GM12875 (cell line): ENCODE measurements around the gene AUP1.

Experiments used
- H3K4me3 ChIP-seq: one replicate; pipeline ENCODE4 v1.5.1; 2011; ENCODE audit warnings: low read depth, low read length, control low read depth
- TF ChIP-seq, protein P1 (sequence below): IDR thresholded peaks from 2 replicates; pipeline ENCODE4 v1.5.1; 2011; ENCODE audit warnings: low read depth, mild to moderate bottlenecking, control low read depth, inconsistent platforms, low read length, moderate library complexity, borderline replicate concordance; ENCODE audit not compliant: insufficient read depth

The AUP1 gene

DNA sequence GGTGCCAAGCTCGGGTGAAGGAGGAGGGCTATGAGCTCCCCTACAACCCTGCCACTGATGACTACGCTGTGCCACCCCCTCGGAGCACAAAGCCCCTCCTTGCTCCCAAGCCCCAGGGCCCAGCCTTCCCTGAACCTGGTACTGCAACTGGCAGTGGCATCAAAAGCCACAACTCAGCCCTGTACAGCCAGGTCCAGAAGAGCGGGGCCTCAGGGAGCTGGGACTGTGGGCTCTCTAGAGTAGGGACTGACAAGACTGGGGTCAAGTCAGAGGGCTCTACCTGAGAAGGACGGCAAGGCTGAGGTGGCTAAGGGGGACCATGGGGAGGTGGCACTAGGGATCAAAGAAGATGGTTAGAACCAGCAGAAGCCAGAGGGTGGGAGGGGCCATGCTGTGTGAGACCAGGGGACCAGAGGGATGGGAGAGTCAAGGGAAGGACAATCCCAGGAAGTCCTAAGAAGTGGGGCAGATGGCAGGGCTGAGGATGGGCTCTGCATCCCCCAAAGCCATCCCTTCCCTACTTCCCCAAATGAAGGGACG is 27.4 kb upstream of the AUP1 start:
- no peak overlapping the region for H3K4me3 ChIP-seq
- TF ChIP-seq, protein P1, sequence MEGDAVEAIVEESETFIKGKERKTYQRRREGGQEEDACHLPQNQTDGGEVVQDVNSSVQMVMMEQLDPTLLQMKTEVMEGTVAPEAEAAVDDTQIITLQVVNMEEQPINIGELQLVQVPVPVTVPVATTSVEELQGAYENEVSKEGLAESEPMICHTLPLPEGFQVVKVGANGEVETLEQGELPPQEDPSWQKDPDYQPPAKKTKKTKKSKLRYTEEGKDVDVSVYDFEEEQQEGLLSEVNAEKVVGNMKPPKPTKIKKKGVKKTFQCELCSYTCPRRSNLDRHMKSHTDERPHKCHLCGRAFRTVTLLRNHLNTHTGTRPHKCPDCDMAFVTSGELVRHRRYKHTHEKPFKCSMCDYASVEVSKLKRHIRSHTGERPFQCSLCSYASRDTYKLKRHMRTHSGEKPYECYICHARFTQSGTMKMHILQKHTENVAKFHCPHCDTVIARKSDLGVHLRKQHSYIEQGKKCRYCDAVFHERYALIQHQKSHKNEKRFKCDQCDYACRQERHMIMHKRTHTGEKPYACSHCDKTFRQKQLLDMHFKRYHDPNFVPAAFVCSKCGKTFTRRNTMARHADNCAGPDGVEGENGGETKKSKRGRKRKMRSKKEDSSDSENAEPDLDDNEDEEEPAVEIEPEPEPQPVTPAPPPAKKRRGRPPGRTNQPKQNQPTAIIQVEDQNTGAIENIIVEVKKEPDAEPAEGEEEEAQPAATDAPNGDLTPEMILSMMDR: no peak

DNA sequence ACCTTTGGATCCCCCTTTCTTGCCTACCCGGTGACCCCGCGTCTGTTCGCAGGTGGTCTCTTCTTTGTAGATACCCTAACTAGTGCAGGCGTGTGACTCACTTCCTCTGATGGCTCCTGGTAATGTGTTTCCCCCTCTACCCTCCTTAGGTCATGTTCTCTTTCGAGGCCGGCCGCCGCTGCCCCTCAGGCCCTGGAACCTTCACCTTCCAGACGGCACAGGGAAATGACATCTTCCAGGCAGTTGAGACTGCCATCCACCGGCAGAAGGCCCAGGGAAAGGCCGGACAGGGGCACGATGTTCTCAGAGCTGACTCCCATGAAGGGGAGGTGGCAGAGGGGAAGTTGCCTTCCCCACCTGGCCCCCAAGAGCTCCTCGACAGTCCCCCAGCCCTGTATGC is 26.7 kb upstream of the AUP1 start:
- TF ChIP-seq, protein P1: no peak
- peak overlapping the region; percentile 98 for H3K4me3 ChIP-seq

DNA sequence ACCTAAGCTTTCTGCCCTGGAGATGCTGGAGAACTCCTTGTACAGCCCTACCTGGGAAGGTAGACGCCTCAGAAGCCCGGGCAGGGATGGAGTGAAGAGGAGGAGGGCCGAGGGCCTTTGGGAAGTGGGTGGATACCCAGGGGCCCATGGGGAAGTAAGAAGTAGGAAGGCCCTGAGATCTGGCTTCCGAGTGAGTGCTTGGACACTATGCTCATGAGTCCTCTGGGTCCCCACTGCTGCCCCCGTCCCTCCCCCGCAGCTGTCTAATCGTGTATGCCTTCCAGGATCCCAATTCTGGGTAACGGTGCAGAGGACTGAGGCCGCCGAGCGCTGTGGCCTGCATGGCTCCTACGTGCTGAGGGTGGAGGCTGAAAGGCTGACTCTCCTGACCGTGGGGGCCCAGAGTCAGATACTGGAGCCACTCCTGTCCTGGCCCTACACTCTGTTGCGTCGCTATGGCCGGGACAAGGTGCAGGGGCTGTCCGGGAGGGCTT is 26.2 kb upstream of the AUP1 start:
- TF ChIP-seq, protein P1: no peak
- H3K4me3 ChIP-seq: peak overlapping the region; percentile 98

DNA sequence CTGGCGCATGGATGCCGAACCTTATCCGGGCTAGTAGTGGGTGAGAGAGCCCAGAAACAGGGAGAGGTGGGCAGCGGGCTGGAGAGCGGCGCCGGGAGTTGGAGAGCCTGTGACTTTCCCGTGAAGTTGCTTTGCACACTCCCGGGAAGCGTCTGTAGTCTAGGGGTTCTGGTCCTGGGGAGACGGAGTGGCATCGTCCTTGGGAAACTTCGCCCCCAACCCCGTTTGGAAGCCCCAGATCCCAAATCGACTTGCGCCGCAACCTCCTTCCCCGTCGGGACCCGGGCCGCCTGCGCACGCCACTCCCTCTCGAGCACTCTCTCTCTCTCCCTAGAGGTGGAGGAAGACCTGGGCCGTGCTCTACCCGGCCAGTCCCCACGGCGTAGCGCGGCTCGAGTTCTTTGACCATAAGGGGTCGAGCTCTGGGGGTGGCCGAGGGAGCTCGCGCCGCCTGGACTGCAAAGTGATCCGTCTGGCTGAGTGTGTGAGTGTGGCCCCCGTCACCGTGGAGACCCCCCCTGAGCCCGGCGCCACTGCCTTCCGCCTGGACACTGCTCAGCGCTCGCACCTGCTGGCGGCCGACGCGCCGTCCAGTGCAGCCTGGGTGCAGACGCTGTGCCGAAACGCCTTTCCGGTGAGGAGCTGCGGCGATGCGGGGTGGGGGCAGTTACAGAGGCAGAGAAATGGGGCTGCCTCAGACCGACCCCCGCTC is 25.5 kb upstream of the AUP1 start:
- peak overlapping the region; percentile 98 for H3K4me3 ChIP-seq
- TF ChIP-seq, protein P1: no peak

DNA sequence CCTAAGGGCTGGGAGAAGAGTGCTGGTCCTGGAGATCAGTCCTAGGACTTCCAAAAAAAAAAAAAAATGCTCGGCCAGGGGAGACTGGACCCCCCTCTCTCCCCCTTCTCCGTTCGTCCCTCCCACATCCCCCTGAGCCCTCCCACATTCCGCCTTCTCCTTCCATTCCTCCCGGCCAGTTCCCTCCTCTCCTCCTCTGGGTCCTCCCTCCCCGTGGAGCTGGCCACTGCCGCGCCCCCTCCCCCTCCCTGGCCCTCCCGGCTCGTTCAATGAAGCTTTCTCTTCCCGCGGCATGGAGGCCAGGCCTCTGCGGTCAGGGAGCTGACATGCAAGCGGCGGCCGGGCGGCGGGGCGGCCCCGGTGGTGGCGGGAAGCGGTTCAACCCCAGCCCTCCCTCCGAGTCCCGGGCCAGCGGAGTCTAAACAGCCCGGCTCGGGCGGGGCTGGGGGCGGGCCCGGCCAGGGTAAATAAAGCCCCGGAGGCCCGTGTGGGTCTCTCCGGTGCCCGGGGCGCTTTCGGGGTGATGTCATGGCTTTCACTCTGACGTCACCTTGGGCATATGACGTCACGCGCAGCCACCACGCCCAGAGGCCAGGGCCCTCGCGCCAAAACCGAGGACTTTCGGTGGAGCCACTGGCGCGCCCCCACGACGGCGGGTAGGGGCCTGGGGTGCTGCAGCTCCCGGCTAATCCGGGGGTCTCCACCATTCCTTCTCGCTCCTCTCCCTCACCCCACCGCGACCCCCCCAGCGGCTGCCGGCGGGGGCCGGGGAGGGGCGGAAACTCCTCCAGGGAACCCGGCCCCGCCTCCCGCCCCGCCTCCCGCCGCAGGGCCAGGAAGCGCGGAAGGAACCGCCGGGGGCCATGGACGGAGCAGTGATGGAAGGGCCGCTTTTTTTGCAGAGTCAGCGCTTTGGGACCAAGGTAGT is 24.6 kb upstream of the AUP1 start, which contains the start of the genes DOK1 and LOXL3:
DOK1 (plus strand) TSS at position 829 of the 928 bp plus-strand sequence; CDS start at position 864, 35 bp downstream.
LOXL3 (minus strand) TSS at position 51 of the 928 bp plus-strand sequence. CDS start 1,308 bp downstream, outside the sequence.
- peak within 1 kb of the TSS; percentile 98 for H3K4me3 ChIP-seq
- TF ChIP-seq, protein P1: no peak

DNA sequence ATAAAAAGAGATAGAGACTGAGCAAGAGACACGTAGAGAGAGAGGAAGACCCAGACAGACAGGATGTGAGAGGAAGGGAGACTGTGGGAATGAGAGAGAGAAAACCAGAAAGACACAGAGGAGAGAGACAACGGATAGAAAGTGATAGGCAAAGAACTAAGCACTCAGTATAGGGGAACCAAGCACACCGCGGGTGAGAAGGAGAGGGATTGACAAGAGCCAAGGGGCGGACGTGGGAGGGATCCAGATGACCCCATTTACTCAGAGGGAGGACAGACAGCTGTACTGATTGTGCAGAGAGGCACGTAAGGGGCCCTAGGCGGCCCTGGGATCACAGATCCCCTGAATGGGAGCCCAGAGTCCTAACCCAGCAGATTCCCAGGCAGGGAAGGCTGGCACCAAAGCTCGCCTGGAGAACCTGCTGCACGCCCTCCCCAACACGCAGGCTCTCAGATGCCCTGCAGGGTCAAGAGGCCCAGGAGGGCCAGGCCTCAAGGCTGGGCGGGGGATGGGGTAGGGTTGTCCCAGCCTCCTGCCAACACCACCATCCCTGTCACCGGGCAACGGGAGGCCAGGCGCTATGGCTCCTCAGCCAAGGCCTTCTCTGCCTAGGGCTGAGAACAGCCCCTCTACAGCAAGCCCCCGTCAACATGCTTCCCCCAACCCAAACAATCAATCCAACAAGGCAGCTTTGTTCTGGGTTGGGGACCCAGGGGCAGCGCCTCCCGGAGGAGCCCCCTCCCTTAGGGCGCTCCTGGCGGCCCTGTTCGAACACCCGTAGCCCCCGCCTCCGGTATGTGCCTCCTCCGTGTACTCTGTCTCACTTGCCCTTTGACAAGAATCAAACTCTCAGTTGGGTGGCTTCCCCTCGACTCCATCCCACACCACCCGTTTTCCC is 23.7 kb upstream of the AUP1 start:
- H3K4me3 ChIP-seq: peak overlapping the region; percentile 98
- TF ChIP-seq, protein P1: no peak
